Mesothelial cell of epicardium (in vitro differentiated cells): ENCODE results near the gene CLIP2. TPM values are rescaled to one million over a fixed set of nuclear protein-coding genes. Genes with fewer than 3 reads are reported as not detected.

Experiments used
- DNase-seq, 2 experiments: peaks; one replicate each; pipeline ENCODE4 v3.0.0; 2021; ENCODE audit warnings: low spot score in 2 of 2; ENCODE audit not compliant: unreplicated experiment in 2 of 2
- H3K27ac Mint-ChIP-seq: 2 replicates; pipeline ENCODE4 v1.8.0; 2021; ENCODE audit warnings: mixed read lengths
- H3K27me3 Mint-ChIP-seq: 2 replicates; pipeline ENCODE4 v1.8.0; 2021; ENCODE audit warnings: low read depth, mixed read lengths
- H3K36me3 Mint-ChIP-seq: 2 replicates; pipeline ENCODE4 v1.8.0; 2021; ENCODE audit warnings: mixed read lengths
- H3K4me1 Mint-ChIP-seq: 2 replicates; pipeline ENCODE4 v1.8.0; 2021; ENCODE audit warnings: mixed read lengths
- H3K4me3 Mint-ChIP-seq: 2 replicates; pipeline ENCODE4 v1.8.0; 2021; ENCODE audit warnings: mild to moderate bottlenecking, moderate library complexity, mixed read lengths
- H3K9me3 Mint-ChIP-seq: 2 replicates; pipeline ENCODE4 v1.8.0; 2021; ENCODE audit warnings: mixed read lengths
- total RNA-seq: library from RNA; stranded (reverse); gene quantifications from 3 replicates; pipeline ENCODE4 v1.2.1, GENCODE V29; 2021
- TF ChIP-seq, protein P1 (sequence below): fragments of 200-600 bp; sonication (generic); IDR thresholded peaks from one replicate; pipeline ENCODE4 v1.5.0; 2021; ENCODE audit warnings: antibody characterized with exemption; ENCODE audit not compliant: unreplicated experiment

The CLIP2 gene
- total RNA-seq, 1 donor from 2014 or later: 40.2 TPM

DNA sequence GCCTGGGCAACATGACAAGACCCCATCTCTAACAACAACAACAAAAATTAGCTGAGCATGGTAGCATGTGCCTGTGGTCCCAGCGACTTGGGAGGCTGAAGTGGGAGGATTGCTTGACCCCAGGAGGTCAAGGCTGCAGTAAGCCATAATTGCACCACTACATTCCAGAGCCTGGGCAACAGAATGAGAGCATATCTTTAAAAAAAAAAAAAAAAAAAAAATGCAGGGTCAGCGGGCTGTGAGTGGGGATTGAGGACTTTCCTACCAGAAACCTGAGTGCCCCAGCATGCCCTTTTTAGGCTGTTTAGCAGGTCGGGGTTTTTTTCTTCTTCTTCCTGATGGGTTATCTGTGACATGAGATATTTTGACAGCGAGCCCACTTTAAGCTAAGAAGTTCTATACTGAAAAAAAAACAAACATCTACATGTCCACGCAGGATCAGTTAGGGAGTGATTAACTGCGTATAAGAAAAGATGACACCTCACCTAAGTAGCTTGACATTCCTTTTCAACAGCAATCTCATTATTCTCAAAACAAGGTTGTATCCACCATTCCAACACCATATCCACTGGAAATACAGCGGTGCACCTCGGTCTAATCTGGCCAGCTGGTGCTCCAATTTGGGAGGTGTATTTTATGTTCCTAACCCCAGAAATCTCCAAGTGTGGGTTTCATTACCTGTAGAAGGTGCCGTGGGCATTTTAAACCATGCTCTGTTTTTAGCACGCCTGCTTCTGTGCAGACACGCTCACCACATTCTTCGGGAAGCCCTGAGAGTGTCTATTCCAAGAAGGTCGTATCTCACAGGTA, 21.2 kb upstream of the CLIP2 start:
- peaks cover 13% of the 10 kb centered on the region for H3K4me1 Mint-ChIP-seq
- TF ChIP-seq, protein P1, sequence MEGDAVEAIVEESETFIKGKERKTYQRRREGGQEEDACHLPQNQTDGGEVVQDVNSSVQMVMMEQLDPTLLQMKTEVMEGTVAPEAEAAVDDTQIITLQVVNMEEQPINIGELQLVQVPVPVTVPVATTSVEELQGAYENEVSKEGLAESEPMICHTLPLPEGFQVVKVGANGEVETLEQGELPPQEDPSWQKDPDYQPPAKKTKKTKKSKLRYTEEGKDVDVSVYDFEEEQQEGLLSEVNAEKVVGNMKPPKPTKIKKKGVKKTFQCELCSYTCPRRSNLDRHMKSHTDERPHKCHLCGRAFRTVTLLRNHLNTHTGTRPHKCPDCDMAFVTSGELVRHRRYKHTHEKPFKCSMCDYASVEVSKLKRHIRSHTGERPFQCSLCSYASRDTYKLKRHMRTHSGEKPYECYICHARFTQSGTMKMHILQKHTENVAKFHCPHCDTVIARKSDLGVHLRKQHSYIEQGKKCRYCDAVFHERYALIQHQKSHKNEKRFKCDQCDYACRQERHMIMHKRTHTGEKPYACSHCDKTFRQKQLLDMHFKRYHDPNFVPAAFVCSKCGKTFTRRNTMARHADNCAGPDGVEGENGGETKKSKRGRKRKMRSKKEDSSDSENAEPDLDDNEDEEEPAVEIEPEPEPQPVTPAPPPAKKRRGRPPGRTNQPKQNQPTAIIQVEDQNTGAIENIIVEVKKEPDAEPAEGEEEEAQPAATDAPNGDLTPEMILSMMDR: no peak
- no peak overlapping the region for H3K4me3 Mint-ChIP-seq
- H3K9me3 Mint-ChIP-seq: no peaks in the 10 kb centered on the region
- DNase-seq: no peak
- no peaks in the 10 kb centered on the region for H3K27me3 Mint-ChIP-seq
- H3K27ac Mint-ChIP-seq: peak overlapping the region; percentile 30
- H3K36me3 Mint-ChIP-seq: no peaks in the 10 kb centered on the region

DNA sequence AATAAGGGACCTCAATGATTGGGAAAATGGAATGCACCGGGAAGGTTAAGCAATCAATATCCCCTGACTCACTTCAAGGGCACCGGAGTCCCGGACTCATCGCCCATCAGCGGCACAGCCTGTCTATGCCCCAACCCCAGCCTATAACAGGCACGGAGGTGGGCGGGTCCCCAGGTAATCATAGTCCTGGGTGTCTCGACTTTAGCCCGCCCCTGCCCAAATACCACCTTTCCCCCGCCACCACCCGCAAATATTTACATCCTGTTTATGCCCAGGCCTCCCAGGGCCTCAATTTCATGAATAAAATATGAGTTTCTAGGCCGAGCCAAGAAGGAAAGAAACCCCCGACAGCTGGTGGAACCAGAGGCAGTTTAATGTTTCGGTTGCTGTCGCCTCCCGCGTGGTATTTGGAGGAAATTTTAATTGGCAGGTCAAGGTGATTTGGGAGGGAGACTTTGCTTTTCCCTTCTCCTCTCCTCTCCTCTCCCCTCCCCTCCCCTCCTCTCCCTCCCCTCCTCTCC, 19.4 kb upstream of the CLIP2 start:
- H3K4me1 Mint-ChIP-seq: peaks cover 13% of the 10 kb centered on the region
- peak overlapping the region; percentile 76 for H3K4me3 Mint-ChIP-seq
- H3K27ac Mint-ChIP-seq: no peak overlapping the region
- DNase-seq: peak in 1 of 2 experiments; percentile 63
- H3K36me3 Mint-ChIP-seq: no peaks in the 10 kb centered on the region
- TF ChIP-seq, protein P1: no peak
- no peaks in the 10 kb centered on the region for H3K9me3 Mint-ChIP-seq
- H3K27me3 Mint-ChIP-seq: no peaks in the 10 kb centered on the region

DNA sequence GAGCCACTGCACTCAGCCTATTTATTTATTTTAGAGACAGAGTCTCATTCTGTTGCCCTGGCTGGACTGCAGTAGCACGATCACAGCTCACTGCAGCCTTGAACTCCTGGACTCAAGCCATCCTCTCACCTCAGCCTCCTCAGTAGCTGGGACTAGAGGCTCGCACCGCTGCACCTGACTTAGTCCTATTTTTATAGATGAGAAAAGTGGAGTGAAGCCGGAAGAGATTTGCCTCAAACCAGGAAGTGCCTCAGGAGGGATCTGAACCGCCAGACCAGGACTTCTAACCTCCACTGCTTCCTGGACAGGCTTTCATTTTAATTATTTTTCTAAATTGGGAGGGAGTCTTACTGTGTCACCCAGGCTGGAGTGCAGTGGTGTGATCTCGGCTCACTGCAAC, 17.5 kb upstream of the CLIP2 start:
- Mint-ChIP-seq H3K36me3 (no peaks in the 10 kb centered on the region), H3K4me1 (peaks cover 13% of the 10 kb centered on the region), H3K27me3 (no peaks in the 10 kb centered on the region), H3K9me3 (no peaks in the 10 kb centered on the region), H3K4me3 (no peak overlapping the region), H3K27ac (peak overlapping the region; percentile 86)
- TF ChIP-seq, protein P1: no peak
- no peak for DNase-seq

DNA sequence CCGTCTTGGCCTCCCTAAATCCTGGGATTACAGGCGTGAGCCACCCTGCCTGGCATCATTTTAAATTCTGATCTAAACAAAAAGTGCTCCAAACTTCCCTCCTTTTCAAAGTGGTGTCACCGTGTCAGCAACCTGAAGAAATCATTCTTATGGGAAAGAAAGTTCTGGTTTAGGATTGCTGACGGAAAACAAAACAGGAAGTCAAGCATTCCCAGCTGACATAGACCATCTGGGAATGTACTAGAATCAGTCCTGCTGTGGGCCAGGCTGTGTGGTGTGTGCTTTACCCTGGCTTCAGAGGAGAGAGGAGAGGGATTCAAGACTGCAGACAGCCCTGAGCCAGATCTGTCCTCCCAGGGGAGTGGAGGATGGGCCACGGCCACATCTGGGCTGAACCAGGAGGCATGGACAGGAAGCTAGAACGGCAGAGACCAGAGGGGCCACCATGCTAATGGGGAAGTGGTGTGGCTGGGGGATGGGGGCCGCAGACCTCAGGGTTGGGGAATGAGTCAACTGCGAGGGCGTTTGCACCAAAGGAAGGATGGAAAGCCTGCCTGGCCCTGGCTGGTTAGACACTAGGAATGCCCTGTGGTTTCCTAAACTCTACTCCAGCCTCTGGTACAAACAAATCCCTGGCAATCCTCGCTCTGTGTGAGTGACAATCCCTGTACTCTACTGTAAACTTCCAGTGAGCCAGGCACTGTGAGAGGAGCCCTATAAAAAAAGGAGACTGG, 16.7 kb upstream of the CLIP2 start:
- TF ChIP-seq, protein P1: no peak
- H3K27me3 Mint-ChIP-seq: no peaks in the 10 kb centered on the region
- DNase-seq: no peak
- H3K9me3 Mint-ChIP-seq: no peaks in the 10 kb centered on the region
- no peak overlapping the region for H3K4me3 Mint-ChIP-seq
- H3K4me1 Mint-ChIP-seq: peaks cover 13% of the 10 kb centered on the region
- H3K27ac Mint-ChIP-seq: peak overlapping the region; percentile 93
- no peaks in the 10 kb centered on the region for H3K36me3 Mint-ChIP-seq

DNA sequence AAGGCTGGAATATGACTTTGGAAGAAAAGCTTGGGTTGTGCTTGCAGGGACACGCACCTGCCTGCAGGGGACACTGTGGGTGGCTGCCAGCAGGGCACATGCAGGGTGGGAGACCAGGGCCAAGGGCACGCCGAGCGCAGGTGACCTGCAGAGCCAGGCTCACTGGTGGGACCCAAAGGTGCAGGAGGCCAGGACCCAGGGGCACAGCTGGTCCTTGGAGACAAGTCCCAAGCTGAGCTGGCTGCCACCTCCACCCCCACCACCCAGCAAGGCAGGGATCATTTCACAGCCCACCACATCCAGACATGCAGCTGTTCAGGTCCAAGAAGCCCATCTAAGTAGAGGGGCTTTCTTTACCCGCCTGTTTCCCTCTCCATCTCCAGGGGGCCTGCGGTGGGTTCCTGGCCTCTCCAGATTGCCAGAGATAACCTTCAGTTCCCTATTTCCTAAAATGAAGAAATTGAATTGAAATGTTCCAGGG, 13.8 kb upstream of the CLIP2 start:
- no peak overlapping the region for H3K27ac Mint-ChIP-seq
- no peaks in the 10 kb centered on the region for H3K36me3 Mint-ChIP-seq
- no peaks in the 10 kb centered on the region for H3K27me3 Mint-ChIP-seq
- H3K4me3 Mint-ChIP-seq: no peak overlapping the region
- DNase-seq: no peak
- H3K4me1 Mint-ChIP-seq: peaks cover 21% of the 10 kb centered on the region
- H3K9me3 Mint-ChIP-seq: no peaks in the 10 kb centered on the region
- TF ChIP-seq, protein P1: peak; percentile 30
